Astrocyte (in vitro differentiated cells and primary cell): Measurements from ENCODE around the gene SCRN1. TPM values are rescaled to one million over a fixed set of nuclear protein-coding genes. Genes with fewer than 3 reads are reported as not detected.

Source experiments
- DNase-seq: peaks from one replicate; pipeline ENCODE4 v3.0.0-alpha.2; 2010; ENCODE audit warnings: low read depth
- FAIRE-seq: peaks from 2 replicates; lab custom pipeline; 2011; peaks lifted over from hg19 to GRCh38; lab: Jason Lieb, UNC
- H2AFZ ChIP-seq: 2 replicates; pipeline ENCODE4 v1.6.0; 2012; ENCODE audit warnings: low read depth, low read length, inconsistent platforms
- H3K27ac ChIP-seq: 2 replicates; pipeline ENCODE4 v1.5.1; 2011; ENCODE audit warnings: low read depth, low read length, inconsistent platforms
- H3K27me3 ChIP-seq: 2 replicates; pipeline ENCODE4 v1.6.0; 2011; ENCODE audit warnings: low read length, inconsistent platforms; ENCODE audit not compliant: insufficient read depth
- H3K36me3 ChIP-seq: 2 replicates; pipeline ENCODE4 v1.5.1; 2011; ENCODE audit warnings: low read length, inconsistent platforms; ENCODE audit not compliant: insufficient read depth
- H3K4me1 ChIP-seq: 2 replicates; pipeline ENCODE4 v1.5.1; 2011; ENCODE audit warnings: low read length, inconsistent platforms; ENCODE audit not compliant: insufficient read depth
- H3K4me2 ChIP-seq: 2 replicates; pipeline ENCODE4 v1.6.0; 2012; ENCODE audit warnings: low read length, inconsistent platforms
- H3K4me3 ChIP-seq: 2 replicates; pipeline ENCODE4 v1.5.1; 2011; ENCODE audit warnings: low read depth, mild to moderate bottlenecking, low read length, inconsistent platforms; ENCODE audit not compliant: insufficient read depth
- H3K79me2 ChIP-seq: 2 replicates; pipeline ENCODE4 v1.6.0; 2012; ENCODE audit warnings: mild to moderate bottlenecking, low read length, inconsistent platforms; ENCODE audit not compliant: insufficient read depth
- H3K9ac ChIP-seq: 2 replicates; pipeline ENCODE4 v1.6.0; 2012; ENCODE audit warnings: mild to moderate bottlenecking, low read length, inconsistent platforms
- H3K9me3 ChIP-seq: 2 replicates; pipeline ENCODE4 v1.5.1; 2012; ENCODE audit warnings: low read depth, mild to moderate bottlenecking, low read length, inconsistent platforms; ENCODE audit not compliant: insufficient read depth
- H4K20me1 ChIP-seq: 2 replicates; pipeline ENCODE4 v1.6.0; 2012; ENCODE audit warnings: low read length, inconsistent platforms; ENCODE audit not compliant: insufficient read depth
- H3K27ac Mint-ChIP-seq: one replicate; pipeline ENCODE4 v1.8.0; 2021; ENCODE audit warnings: mild to moderate bottlenecking, mixed read lengths; ENCODE audit not compliant: unreplicated experiment
- H3K27me3 Mint-ChIP-seq: one replicate; pipeline ENCODE4 v1.8.0; 2021; ENCODE audit warnings: low read depth, mixed read lengths; ENCODE audit not compliant: unreplicated experiment
- H3K36me3 Mint-ChIP-seq: one replicate; pipeline ENCODE4 v1.8.0; 2021; ENCODE audit warnings: low read depth, mixed read lengths; ENCODE audit not compliant: unreplicated experiment
- H3K4me1 Mint-ChIP-seq: one replicate; pipeline ENCODE4 v1.8.0; 2021; ENCODE audit warnings: low read depth, mixed read lengths; ENCODE audit not compliant: unreplicated experiment
- H3K4me3 Mint-ChIP-seq: one replicate; pipeline ENCODE4 v1.8.0; 2021; ENCODE audit warnings: mild to moderate bottlenecking, moderate library complexity, mixed read lengths; ENCODE audit not compliant: unreplicated experiment
- H3K9me3 Mint-ChIP-seq: one replicate; pipeline ENCODE4 v1.8.0; 2021; ENCODE audit warnings: mild to moderate bottlenecking, mixed read lengths; ENCODE audit not compliant: unreplicated experiment
- CTCF ChIP-seq: IDR thresholded peaks from 2 replicates; pipeline ENCODE4 v1.5.1; 2011; ENCODE audit warnings: low read depth, mild to moderate bottlenecking, inconsistent platforms, low read length, moderate library complexity; ENCODE audit not compliant: insufficient read depth
- EZH2 ChIP-seq: IDR thresholded peaks from 2 replicates; pipeline ENCODE4 v1.6.1; 2012; ENCODE audit warnings: mild to moderate bottlenecking, low read length, inconsistent platforms; ENCODE audit not compliant: insufficient read depth
- total RNA-seq: library from RNA; stranded (reverse); gene quantifications from 2 replicates; pipeline ENCODE4 v1.2.1, GENCODE V29; 2021

Gene SCRN1
- total RNA-seq, 1 donor from 2014 or later, result 116 TPM

GRCh38 chr7:29948587-29948986 lies 41.0 kb downstream of the SCRN1 start:
- no peak overlapping the region for H3K27ac Mint-ChIP-seq
- peaks cover 3% of the 10 kb centered on the region for H3K79me2 ChIP-seq

GRCh38 chr7:29946428-29947186 lies 43.0 kb downstream of the SCRN1 start:
- no peak overlapping the region for H3K4me3 ChIP-seq
- H3K27ac Mint-ChIP-seq, result no peak overlapping the region
- H3K4me1 ChIP-seq, result no peaks in the 10 kb centered on the region
- no peak overlapping the region for H3K4me2 ChIP-seq
- no peaks in the 10 kb centered on the region for H3K27me3 ChIP-seq
- TF ChIP-seq CTCF (peak; percentile 17), EZH2 (no peak)
- FAIRE-seq, result no peak
- H3K27me3 Mint-ChIP-seq, result no peaks in the 10 kb centered on the region
- peaks cover 52% of the 10 kb centered on the region for H3K36me3 ChIP-seq
- no peaks in the 10 kb centered on the region for H3K4me1 Mint-ChIP-seq
- H3K9me3 ChIP-seq, result no peaks in the 10 kb centered on the region
- H3K27ac ChIP-seq, result no peak overlapping the region
- no peak overlapping the region for H3K9ac ChIP-seq
- H3K36me3 Mint-ChIP-seq, result peaks cover 40% of the 10 kb centered on the region
- no peaks in the 10 kb centered on the region for H3K79me2 ChIP-seq
- no peak overlapping the region for H3K4me3 Mint-ChIP-seq
- no peaks in the 10 kb centered on the region for H3K9me3 Mint-ChIP-seq
- DNase-seq, result peak; percentile 10
- H4K20me1 ChIP-seq, result peaks cover 24% of the 10 kb centered on the region
- H2AFZ ChIP-seq, result no peak overlapping the region

More at GRCh38 chr7:29948587-29948986, 41.0 kb downstream of the SCRN1 start:
- FAIRE-seq (no peak), DNase-seq (no peak)
- H4K20me1 ChIP-seq, result peaks cover 22% of the 10 kb centered on the region
- Mint-ChIP-seq H3K9me3 (no peaks in the 10 kb centered on the region), H3K36me3 (peaks cover 43% of the 10 kb centered on the region), H3K4me3 (no peak overlapping the region), H3K27me3 (no peaks in the 10 kb centered on the region), H3K4me1 (no peaks in the 10 kb centered on the region)
- H3K9me3 ChIP-seq, result no peaks in the 10 kb centered on the region
- peaks cover 46% of the 10 kb centered on the region for H3K36me3 ChIP-seq
- H2AFZ ChIP-seq, result no peak overlapping the region
- TF ChIP-seq EZH2 (no peak), CTCF (no peak)
- H3K4me1 ChIP-seq, result no peaks in the 10 kb centered on the region
- no peak overlapping the region for H3K4me3 ChIP-seq
- H3K27ac ChIP-seq, result no peak overlapping the region
- H3K27me3 ChIP-seq, result no peaks in the 10 kb centered on the region
- H3K9ac ChIP-seq, result no peak overlapping the region
- no peak overlapping the region for H3K4me2 ChIP-seq

GRCh38 chr7:29945259-29945809 lies 44.3 kb downstream of the SCRN1 start:
- Mint-ChIP-seq H3K9me3 (no peaks in the 10 kb centered on the region), H3K27ac (no peak overlapping the region), H3K4me1 (no peaks in the 10 kb centered on the region), H3K4me3 (no peak overlapping the region), H3K27me3 (no peaks in the 10 kb centered on the region), H3K36me3 (peaks cover 36% of the 10 kb centered on the region)
- no peak overlapping the region for H3K4me3 ChIP-seq
- FAIRE-seq (no peak), DNase-seq (peak; percentile 12)
- no peak overlapping the region for H3K27ac ChIP-seq
- no peaks in the 10 kb centered on the region for H3K27me3 ChIP-seq
- TF ChIP-seq EZH2 (no peak), CTCF (no peak)
- H3K36me3 ChIP-seq, result peaks cover 54% of the 10 kb centered on the region
- H3K9ac ChIP-seq, result no peak overlapping the region
- no peak overlapping the region for H3K4me2 ChIP-seq
- no peaks in the 10 kb centered on the region for H3K9me3 ChIP-seq
- peaks cover 25% of the 10 kb centered on the region for H4K20me1 ChIP-seq
- H2AFZ ChIP-seq, result no peak overlapping the region
- H3K4me1 ChIP-seq, result no peaks in the 10 kb centered on the region
- no peaks in the 10 kb centered on the region for H3K79me2 ChIP-seq
